ENCODE measurements around the gene MMRN2.
"Not testable (repeated sequence)": the region's sequence is repeated elsewhere in the genome, so short reads cannot be mapped to it uniquely, and the experiment has no call there.

GRCh38 chr10:86991362-86991761 lies 33.9 kb upstream of the MMRN2 start:
- TF ChIP-seq, protein P1, sequence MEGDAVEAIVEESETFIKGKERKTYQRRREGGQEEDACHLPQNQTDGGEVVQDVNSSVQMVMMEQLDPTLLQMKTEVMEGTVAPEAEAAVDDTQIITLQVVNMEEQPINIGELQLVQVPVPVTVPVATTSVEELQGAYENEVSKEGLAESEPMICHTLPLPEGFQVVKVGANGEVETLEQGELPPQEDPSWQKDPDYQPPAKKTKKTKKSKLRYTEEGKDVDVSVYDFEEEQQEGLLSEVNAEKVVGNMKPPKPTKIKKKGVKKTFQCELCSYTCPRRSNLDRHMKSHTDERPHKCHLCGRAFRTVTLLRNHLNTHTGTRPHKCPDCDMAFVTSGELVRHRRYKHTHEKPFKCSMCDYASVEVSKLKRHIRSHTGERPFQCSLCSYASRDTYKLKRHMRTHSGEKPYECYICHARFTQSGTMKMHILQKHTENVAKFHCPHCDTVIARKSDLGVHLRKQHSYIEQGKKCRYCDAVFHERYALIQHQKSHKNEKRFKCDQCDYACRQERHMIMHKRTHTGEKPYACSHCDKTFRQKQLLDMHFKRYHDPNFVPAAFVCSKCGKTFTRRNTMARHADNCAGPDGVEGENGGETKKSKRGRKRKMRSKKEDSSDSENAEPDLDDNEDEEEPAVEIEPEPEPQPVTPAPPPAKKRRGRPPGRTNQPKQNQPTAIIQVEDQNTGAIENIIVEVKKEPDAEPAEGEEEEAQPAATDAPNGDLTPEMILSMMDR (IDR thresholded peaks at IDR 0.05): not testable (repeated sequence)
- TF ChIP-seq POLR2A (IDR thresholded peaks at IDR 0.05): not testable (repeated sequence)
